ENCODE data around the gene TGFBR2. TPM values are rescaled to one million over a fixed set of nuclear protein-coding genes. Genes with fewer than 3 reads are reported as not detected.

TGFBR2 gene
- polyA plus RNA-seq, 1 of the 3 experiments (the other 2 are of a cell fraction): 48.3 TPM

- no peaks in the 10 kb centered on the region for H3K27me3 ChIP-seq (ENCODE audit: insufficient read depth)
- CTCF ChIA-PET: no interaction called here
- H3K4me2 ChIP-seq: peak overlapping the region; percentile 71; the same call in 1 of the 2 replicates
- peaks cover 51% of the 10 kb centered on the region for H4K20me1 ChIP-seq (ENCODE audit: insufficient read depth)
- peaks cover 0 to 66% of the 10 kb centered on the region in 2 experiments for H3K4me1 ChIP-seq (ENCODE audit: control insufficient read depth in 1 of 2, insufficient read depth in 2 of 2, low read depth in 1 of 2, low read length in 1 of 2)
- H3K9ac ChIP-seq: no peak overlapping the region
- no peak overlapping the region for H3K4me3 ChIP-seq (ENCODE audit: low read depth in 2 of 2, low read length in 1 of 2)
- H3K9me2 ChIP-seq: no peaks in the 10 kb centered on the region
- H3K36me3 ChIP-seq (replicated peaks in 1 of 2; ENCODE audit: control insufficient read depth in 1 of 2, insufficient read depth in 2 of 2, low read length in 1 of 2): peaks cover 0 to 19% of the 10 kb centered on the region in 2 experiments
- POLR2A ChIA-PET: no interaction called here
- DNase-seq: no peak
- 78% methylated on average over 3 of the region's 3 CpGs for WGBS (ENCODE audit: low lambda C conversion rate)
- no peak for TF ChIP-seq NFIC (IDR thresholded peaks at IDR 0.05; ENCODE audit: borderline replicate concordance)
- no peak for TF ChIP-seq SMC3 (IDR thresholded peaks at IDR 0.05; ENCODE audit: low read depth, low read length)
- no peak for TF ChIP-seq FOXM1 (IDR thresholded peaks at IDR 0.05; ENCODE audit: low read depth)
- TF ChIP-seq RXRA (IDR thresholded peaks at IDR 0.05; ENCODE audit: borderline replicate concordance, low read depth): no peak
- peaks cover 33% of the 10 kb centered on the region for H3F3A ChIP-seq (replicated peaks; ENCODE audit: insufficient read depth)
- no peaks in the 10 kb centered on the region for H3K9me3 ChIP-seq
- no peak overlapping the region for H2AFZ ChIP-seq (ENCODE audit: low read depth)
- peaks cover 100% of the 10 kb centered on the region for H3K79me2 ChIP-seq (ENCODE audit: insufficient read depth)
- H3K27ac ChIP-seq (ENCODE audit: low read depth in 2 of 2, low read length in 1 of 2): peak overlapping the region in 1 of 2 experiments; percentile 48; a peak in 1 of 4 replicates
Measured at GRCh38 chr3:30612437-30613132, 6.2 kb downstream of the TGFBR2 start.

DNA sequence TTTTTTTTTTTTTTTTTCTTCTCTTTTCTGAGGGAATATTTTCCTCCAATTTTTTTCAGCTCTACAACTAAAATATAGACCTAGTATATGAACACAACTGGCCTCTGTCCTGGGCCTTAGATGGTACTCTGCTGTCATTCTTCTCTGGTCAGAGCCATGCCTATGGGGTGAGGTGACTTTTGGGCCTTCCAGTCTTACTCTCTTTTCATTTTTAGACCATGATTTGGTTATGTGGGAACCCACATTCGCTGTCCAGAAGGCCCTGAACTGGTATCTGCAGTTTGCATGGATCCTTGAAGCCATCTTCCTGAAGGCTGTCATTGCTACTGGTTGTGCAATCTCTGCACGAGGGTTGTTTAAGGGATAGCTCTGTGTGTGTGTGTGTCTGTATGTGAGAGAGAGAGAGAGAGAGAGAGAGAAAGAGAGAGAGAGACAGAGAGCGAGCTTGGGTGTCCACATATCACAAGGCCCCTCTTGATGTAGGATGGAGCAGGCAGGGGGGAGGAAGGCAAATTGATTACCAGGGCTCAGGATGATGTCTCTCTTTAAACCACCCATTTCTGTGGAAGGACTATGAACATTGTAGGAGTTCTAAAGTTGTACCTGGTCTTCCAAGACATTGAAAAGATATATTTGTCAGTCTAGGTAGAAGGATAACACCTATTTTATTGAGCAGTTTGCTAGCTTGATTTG is 6.9 kb downstream of the TGFBR2 start:
- Histone ChIP-seq H3K79me2 (ENCODE audit: insufficient read depth) (peaks cover 100% of the 10 kb centered on the region), H3K4me2 (no peak overlapping the region), H3K36me3 (replicated peaks in 1 of 2; ENCODE audit: control insufficient read depth in 1 of 2, insufficient read depth in 2 of 2, low read length in 1 of 2) (peaks cover 0 to 23% of the 10 kb centered on the region in 2 experiments), H3K4me3 (ENCODE audit: low read depth in 2 of 2, low read length in 1 of 2) (no peak overlapping the region), H3K4me1 (ENCODE audit: control insufficient read depth in 1 of 2, insufficient read depth in 2 of 2, low read depth in 1 of 2, low read length in 1 of 2) (peaks cover 0 to 66% of the 10 kb centered on the region in 2 experiments), H3K9me2 (no peaks in the 10 kb centered on the region), H3F3A (replicated peaks; ENCODE audit: insufficient read depth) (peaks cover 33% of the 10 kb centered on the region), H4K20me1 (ENCODE audit: insufficient read depth) (peaks cover 54% of the 10 kb centered on the region), H2AFZ (ENCODE audit: low read depth) (no peak overlapping the region), H3K27me3 (ENCODE audit: insufficient read depth) (no peaks in the 10 kb centered on the region), H3K9me3 (no peaks in the 10 kb centered on the region), H3K27ac (ENCODE audit: low read depth in 2 of 2, low read length in 1 of 2) (no peak overlapping the region), H3K9ac (no peak overlapping the region)
- TF ChIP-seq CHD2 (IDR thresholded peaks at IDR 0.05; ENCODE audit: low read length, partially characterized antibody) (no peak), NRF1 (IDR thresholded peaks at IDR 0.05; ENCODE audit: low read depth, low read length) (no peak), EZH2phosphoT487 (IDR thresholded peaks at IDR 0.05; ENCODE audit: borderline replicate concordance, low read depth) (no peak)
- TF ChIP-seq, protein P1, sequence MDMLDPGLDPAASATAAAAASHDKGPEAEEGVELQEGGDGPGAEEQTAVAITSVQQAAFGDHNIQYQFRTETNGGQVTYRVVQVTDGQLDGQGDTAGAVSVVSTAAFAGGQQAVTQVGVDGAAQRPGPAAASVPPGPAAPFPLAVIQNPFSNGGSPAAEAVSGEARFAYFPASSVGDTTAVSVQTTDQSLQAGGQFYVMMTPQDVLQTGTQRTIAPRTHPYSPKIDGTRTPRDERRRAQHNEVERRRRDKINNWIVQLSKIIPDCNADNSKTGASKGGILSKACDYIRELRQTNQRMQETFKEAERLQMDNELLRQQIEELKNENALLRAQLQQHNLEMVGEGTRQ (IDR thresholded peaks at IDR 0.05; ENCODE audit: borderline replicate concordance, low read depth, low read length): no peak
- ChIA-PET CTCF (no interaction called here), POLR2A (no interaction called here)
- no peak for DNase-seq
- WGBS (ENCODE audit: low lambda C conversion rate): 94% methylated on average over 3 of the region's 3 CpGs

DNA sequence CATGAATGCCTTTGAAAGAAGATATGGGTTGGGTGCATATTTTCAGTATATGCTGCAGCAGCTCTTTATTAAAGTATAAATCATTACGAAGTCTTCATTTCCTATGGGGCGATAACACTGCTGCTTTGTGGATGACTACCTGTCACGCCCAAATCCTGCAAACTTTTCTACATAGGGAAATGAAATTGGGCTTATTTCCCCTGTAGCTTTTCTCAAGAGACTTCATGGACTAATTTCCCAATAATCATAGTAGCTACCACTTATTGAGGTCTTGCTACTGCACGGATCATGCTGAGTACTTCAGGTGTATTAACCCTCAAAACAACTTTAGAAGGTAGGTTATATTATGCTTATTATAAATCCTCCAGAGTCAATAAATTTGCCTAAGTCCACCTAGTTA is 8.0 kb downstream of the TGFBR2 start:
- Histone ChIP-seq H3K9me2 (no peaks in the 10 kb centered on the region), H3K36me3 (replicated peaks in 1 of 2; ENCODE audit: control insufficient read depth in 1 of 2, insufficient read depth in 2 of 2, low read length in 1 of 2) (peaks cover 0 to 25% of the 10 kb centered on the region in 2 experiments), H3K79me2 (ENCODE audit: insufficient read depth) (peaks cover 100% of the 10 kb centered on the region), H3K9ac (no peak overlapping the region), H4K20me1 (ENCODE audit: insufficient read depth) (peaks cover 59% of the 10 kb centered on the region), H3K27ac (ENCODE audit: low read depth in 2 of 2, low read length in 1 of 2) (0 out of 4 replicates have a peak overlapping the region, but pooled peaks of 1 of the 2 experiments have one; percentile 0), H3K27me3 (ENCODE audit: insufficient read depth) (no peaks in the 10 kb centered on the region), H2AFZ (ENCODE audit: low read depth) (no peak overlapping the region), H3F3A (replicated peaks; ENCODE audit: insufficient read depth) (peaks cover 29% of the 10 kb centered on the region), H3K4me3 (ENCODE audit: low read depth in 2 of 2, low read length in 1 of 2) (no peak overlapping the region), H3K4me1 (ENCODE audit: control insufficient read depth in 1 of 2, insufficient read depth in 2 of 2, low read depth in 1 of 2, low read length in 1 of 2) (peaks cover 0 to 71% of the 10 kb centered on the region in 2 experiments; a peak in 3 of 4 replicates), H3K9me3 (no peaks in the 10 kb centered on the region), H3K4me2 (no peak overlapping the region)
- POLR2A ChIA-PET: no interaction called here
- no peak for DNase-seq
- CTCF ChIA-PET: no interaction called here
- WGBS (ENCODE audit: low lambda C conversion rate): 99% methylated on average over 4 of the region's 4 CpGs
- TF ChIP-seq MXI1 (IDR thresholded peaks at IDR 0.05; ENCODE audit: low read depth, low read length) (no peak), EZH2phosphoT487 (IDR thresholded peaks at IDR 0.05; ENCODE audit: borderline replicate concordance, low read depth) (no peak), NRF1 (IDR thresholded peaks at IDR 0.05; ENCODE audit: low read depth, low read length) (no peak), FOXM1 (IDR thresholded peaks at IDR 0.05; ENCODE audit: low read depth) (no peak), CTCF (IDR thresholded peaks at IDR 0.05) (no peak), TAF1 (IDR thresholded peaks at IDR 0.05; ENCODE audit: borderline replicate concordance, low read depth, low read length) (no peak), RFX5 (IDR thresholded peaks at IDR 0.05; ENCODE audit: low read length) (no peak)
- TF ChIP-seq, protein P1 (IDR thresholded peaks at IDR 0.05; ENCODE audit: borderline replicate concordance, low read depth, low read length): no peak
